H1 (cell line): ENCODE data around the gene PTPN18. TPM values are rescaled to one million over a fixed set of nuclear protein-coding genes. Genes with fewer than 3 reads are reported as not detected.

Experiments used
- CTCF ChIA-PET: fragments of 300-600 bp; sonication (Branson Sonifier 250); formaldehyde crosslinking; loops from one replicate; lab custom pipeline; 2021; ENCODE audit not compliant: partially characterized antibody; lab: Charles Lee
- POLR2A ChIA-PET: fragments of 300-600 bp; sonication (Branson Sonifier 250); formaldehyde crosslinking; loops from one replicate; lab custom pipeline; 2021; ENCODE audit warnings: inconsistent platforms; ENCODE audit not compliant: partially characterized antibody; lab: Charles Lee
- DNase-seq, 2 experiments: peaks; one replicate each; pipeline versions ENCODE4 v3.0.0 to v3.0.0-alpha.2; 2010 to 2022; ENCODE audit warnings: low spot score in 2 of 2, low read depth in 1 of 2, mixed read lengths in 1 of 2
- FAIRE-seq: peaks from 2 replicates; lab custom pipeline; 2011; peaks lifted over from hg19 to GRCh38; lab: Jason Lieb, UNC
- H2AFZ ChIP-seq: 2 replicates; pipeline ENCODE4 v1.8.1; 2012; ENCODE audit warnings: low read length, inconsistent platforms
- H2AK5ac ChIP-seq: 2 replicates; pipeline ENCODE4 v1.6.1; 2013; ENCODE audit warnings: low read depth, low read length
- H2BK120ac ChIP-seq: replicated peaks from 2 replicates; pipeline ENCODE3; 2013; ENCODE audit warnings: low read depth, low read length, inconsistent platforms
- H2BK12ac ChIP-seq: 2 replicates; pipeline ENCODE4 v1.6.1; 2013; ENCODE audit warnings: low read depth, low read length
- H2BK15ac ChIP-seq: 2 replicates; pipeline ENCODE4 v1.6.1; 2013; ENCODE audit warnings: low read length
- H2BK20ac ChIP-seq: 2 replicates; pipeline ENCODE4 v1.6.1; 2013; ENCODE audit warnings: low read length
- H2BK5ac ChIP-seq: 2 replicates; pipeline ENCODE4 v1.6.1; 2013; ENCODE audit warnings: low read depth, low read length
- H3K14ac ChIP-seq: 2 replicates; pipeline ENCODE4 v1.6.1; 2013; ENCODE audit warnings: inconsistent platforms; ENCODE audit not compliant: insufficient read length
- H3K18ac ChIP-seq: 2 replicates; pipeline ENCODE4 v1.6.1; 2013; ENCODE audit warnings: low read length; ENCODE audit errors: extremely low read depth
- H3K23ac ChIP-seq: 2 replicates; pipeline ENCODE4 v1.6.1; 2013; ENCODE audit warnings: inconsistent platforms; ENCODE audit not compliant: insufficient read length
- H3K23me2 ChIP-seq: 2 replicates; pipeline ENCODE4 v1.6.1; 2013; ENCODE audit warnings: low read depth, low read length
- H3K27ac ChIP-seq: 2 replicates; pipeline ENCODE4 v1.6.1; 2011; ENCODE audit warnings: low read depth, low read length, inconsistent platforms
- H3K27me3 ChIP-seq, 4 experiments: replicated peaks in 1 of 4; 1 replicate in 1 of 4; 2 replicates in 3 of 4; pipeline versions ENCODE4 v1.6.1 to v1.8.1; 2011 to 2013; ENCODE audit warnings: low read length in 3 of 4, mild to moderate bottlenecking in 3 of 4, inconsistent platforms in 2 of 4, mixed read lengths in 2 of 4, moderate library complexity in 1 of 4; ENCODE audit not compliant: control insufficient read depth in 3 of 4, insufficient read depth in 3 of 4; ENCODE audit errors: extremely low read depth in 1 of 4
- H3K36me3 ChIP-seq, 4 experiments: 2 replicates each; pipeline versions ENCODE4 v1.6.1 to v1.8.1; 2011 to 2013; ENCODE audit warnings: mild to moderate bottlenecking in 4 of 4, low read length in 3 of 4, moderate library complexity in 2 of 4, control low read depth in 1 of 4, inconsistent platforms in 1 of 4; ENCODE audit not compliant: insufficient read depth in 4 of 4, control insufficient read depth in 2 of 4
- H3K4ac ChIP-seq: replicated peaks from 2 replicates; pipeline ENCODE3; 2013; ENCODE audit warnings: low read length, low read depth, mixed read lengths, inconsistent platforms; ENCODE audit not compliant: insufficient read length
- H3K4me1 ChIP-seq, 4 experiments: replicated peaks in 1 of 4; 1 replicate in 1 of 4; 2 replicates in 3 of 4; pipeline versions ENCODE4 v1.6.1 to v1.8.1; 2011 to 2013; ENCODE audit warnings: low read length in 3 of 4, inconsistent platforms in 2 of 4, mixed read lengths in 1 of 4; ENCODE audit not compliant: insufficient read depth in 4 of 4, control insufficient read depth in 3 of 4
- H3K4me2 ChIP-seq, 2 experiments: 2 replicates each; pipeline versions ENCODE4 v1.6.1 to v1.8.1; 2011 to 2013; ENCODE audit warnings: low read depth in 2 of 2, low read length in 2 of 2, control low read depth in 1 of 2, inconsistent platforms in 1 of 2, mild to moderate bottlenecking in 1 of 2; ENCODE audit not compliant: insufficient read depth in 1 of 2
- H3K4me3 ChIP-seq, 4 experiments: fragments of 200-600, 300-600 bp in 1 of 4; sonication (generic), shearing (Covaris generic), sonication (Bioruptor Twin) in 1 of 4; 2 replicates each; pipeline versions ENCODE4 v1.5.1 to v1.8.1; 2011 to 2016; ENCODE audit warnings: low read length in 4 of 4, low read depth in 3 of 4, control low read depth in 2 of 4, inconsistent platforms in 2 of 4, mild to moderate bottlenecking in 2 of 4, mixed read lengths in 1 of 4, moderate library complexity in 1 of 4; ENCODE audit not compliant: insufficient read depth in 2 of 4; ENCODE audit errors: extremely low read depth in 1 of 4
- H3K56ac ChIP-seq: replicated peaks from 2 replicates; pipeline ENCODE3; 2013; ENCODE audit warnings: low read depth, mild to moderate bottlenecking, mixed read lengths, low read length, inconsistent platforms; ENCODE audit not compliant: insufficient read length
- H3K79me1 ChIP-seq: 2 replicates; pipeline ENCODE4 v1.6.1; 2013; ENCODE audit warnings: low read depth, low read length, control low read depth
- H3K79me2 ChIP-seq, 2 experiments: 2 replicates each; pipeline versions ENCODE4 v1.6.1 to v1.8.1; 2012 to 2013; ENCODE audit warnings: low read length in 2 of 2, mild to moderate bottlenecking in 2 of 2, inconsistent platforms in 1 of 2; ENCODE audit not compliant: insufficient read depth in 2 of 2, control insufficient read depth in 1 of 2
- H3K9ac ChIP-seq, 4 experiments: replicated peaks in 1 of 4; 1 replicate in 1 of 4; 2 replicates in 3 of 4; pipeline versions ENCODE4 v1.6.1 to v1.8.1; 2011 to 2013; ENCODE audit warnings: low read depth in 3 of 4, low read length in 3 of 4, control low read depth in 2 of 4, mild to moderate bottlenecking in 2 of 4, moderate library complexity in 2 of 4, inconsistent platforms in 1 of 4; ENCODE audit errors: extremely low read depth in 1 of 4
- H3K9me3 ChIP-seq, 2 experiments: 2 replicates each; pipeline versions ENCODE4 v1.6.1 to v1.8.1; 2012 to 2013; ENCODE audit warnings: mild to moderate bottlenecking in 2 of 2, moderate library complexity in 2 of 2, control low read depth in 1 of 2, inconsistent platforms in 1 of 2, low read depth in 1 of 2, low read length in 1 of 2, mixed read lengths in 1 of 2; ENCODE audit not compliant: insufficient read depth in 2 of 2
- H4K20me1 ChIP-seq, 2 experiments: replicated peaks in 1 of 2; 2 replicates each; pipeline versions ENCODE3 to v1.8.1; 2011 to 2013; ENCODE audit warnings: inconsistent platforms in 2 of 2, low read length in 2 of 2, mild to moderate bottlenecking in 1 of 2; ENCODE audit not compliant: insufficient read depth in 2 of 2, control insufficient read depth in 1 of 2
- H4K5ac ChIP-seq: 2 replicates; pipeline ENCODE4 v1.6.1; 2013; ENCODE audit warnings: low read length, low read depth, mixed read lengths, inconsistent platforms; ENCODE audit not compliant: insufficient read length
- H4K8ac ChIP-seq: 2 replicates; pipeline ENCODE4 v1.8.0; 2013; ENCODE audit warnings: mild to moderate bottlenecking, moderate library complexity, low read length, inconsistent platforms; ENCODE audit not compliant: insufficient read depth; ENCODE audit errors: extremely low read depth
- H4K91ac ChIP-seq: replicated peaks from 2 replicates; pipeline ENCODE3; 2013; ENCODE audit warnings: low read length, mixed read lengths, inconsistent platforms; ENCODE audit not compliant: insufficient read length
- ATF3 ChIP-seq: IDR thresholded peaks from 2 replicates; pipeline ENCODE4 v1.6.1; 2011; ENCODE audit warnings: low read depth, mild to moderate bottlenecking, low read length; ENCODE audit not compliant: insufficient read depth
- BRCA1 ChIP-seq: IDR thresholded peaks from 2 replicates; pipeline ENCODE4 v1.6.1; 2012; ENCODE audit warnings: low read depth, low read length, improper control_type of control experiment
- E2F6 ChIP-seq: IDR thresholded peaks from 2 replicates; pipeline ENCODE4 v1.6.1; 2012; ENCODE audit warnings: inconsistent platforms
- GABPA ChIP-seq: IDR thresholded peaks from 2 replicates; pipeline ENCODE4 v1.6.1; 2011; ENCODE audit warnings: mild to moderate bottlenecking, low read length, moderate library complexity, borderline replicate concordance; ENCODE audit not compliant: insufficient read depth
- JUN ChIP-seq: IDR thresholded peaks from 2 replicates; pipeline ENCODE4 v1.6.1; 2011; ENCODE audit warnings: low read depth, mild to moderate bottlenecking, improper control_type of control experiment, low read length
- MAX ChIP-seq: IDR thresholded peaks from 2 replicates; pipeline ENCODE4 v1.6.1; 2012; ENCODE audit warnings: inconsistent platforms
- NANOG ChIP-seq: IDR thresholded peaks from 2 replicates; pipeline ENCODE4 v1.6.1; 2011; ENCODE audit warnings: low read length, low read depth, mild to moderate bottlenecking, inconsistent platforms; ENCODE audit not compliant: insufficient read depth, poor library complexity, severe bottlenecking
- NRF1 ChIP-seq: IDR thresholded peaks from 2 replicates; pipeline ENCODE4 v1.6.1; 2011; ENCODE audit warnings: mild to moderate bottlenecking, low read depth, low read length, improper control_type of control experiment
- SAP30 ChIP-seq: fragments of 300-600 bp; sonication (generic); IDR thresholded peaks from 2 replicates; pipeline ENCODE4 v1.7.1; 2012; ENCODE audit warnings: low read length, moderate library complexity, mild to moderate bottlenecking, inconsistent platforms; ENCODE audit not compliant: insufficient read depth, insufficient replicate concordance
- SP1 ChIP-seq: IDR thresholded peaks from 2 replicates; pipeline ENCODE4 v1.6.1; 2011; ENCODE audit warnings: low read depth, low read length
- WGBS, 2 experiments: shearing (Covaris generic) in 1 of 2; methylation state at CpG; one replicate each; pipeline versions ENCODE4 v1.1.6 to v1.1.7; 2013 to 2015; ENCODE audit warnings: low lambda C conversion rate in 2 of 2, mixed read lengths in 2 of 2, inconsistent platforms in 1 of 2, low coverage in 1 of 2, missing lambda C conversion rate in 1 of 2; ENCODE audit not compliant: insufficient replicate concordance in 2 of 2, insufficient coverage in 1 of 2, insufficient read length in 1 of 2; ENCODE audit errors: extremely low coverage in 1 of 2, missing lambda C conversion rate in 1 of 2; 5-methylcytosine and 5-hydroxymethylcytosine counted together
- polyA plus RNA-seq, 7 experiments: library from polyadenylated mRNA; depleted of rRNA in 3 of 7; stranded (reverse) in 5 of 7; unstranded in 2 of 7; fragments of >200 nt in 5 of 7; fragments of 200-250 nt in 2 of 7; gene quantifications; 1 replicate in 5 of 7; 2 replicates in 1 of 7; 4 replicates in 1 of 7; pipeline versions ENCODE4 v1.2.1 to v1.2.3, GENCODE V29; 2011 to 2013; ENCODE audit warnings: missing spikeins in 2 of 7, mixed read lengths in 2 of 7
- total RNA-seq: library from RNA; stranded (reverse); fragmentation: NEBNext Ultra II Directional; extraction: Animal tissue kit (Norgen Biotek cat#: 25700); gene quantifications from 2 replicates; pipeline ENCODE4 v1.2.1, GENCODE V29; 2021

The PTPN18 gene
- total and polyA plus RNA-seq, 2 of the 8 experiments (the other 6 are each of a cell fraction or from before 2014, with no cell fraction given) = 13.2 to 14.7 TPM

GRCh38 chr2:130391872-130392670, 36.2 kb downstream of the PTPN18 start:
- H3K27me3 ChIP-seq = peaks cover 0 to 14% (median 8%) of the 10 kb centered on the region in 4 experiments; a peak in 4 of 7 replicates
- H3K14ac ChIP-seq = no peak overlapping the region
- no peaks in the 10 kb centered on the region for H3K79me1 ChIP-seq
- DNase-seq = no peak
- H2AFZ ChIP-seq = 0 out of 2 replicates have a peak overlapping the region, but pooled peaks have one; percentile 25
- H4K91ac ChIP-seq = no peak overlapping the region
- H3K23ac ChIP-seq = no peak overlapping the region
- peak overlapping the region; percentile 14 for H3K4ac ChIP-seq
- H4K20me1 ChIP-seq = peaks cover 0 to 1% of the 10 kb centered on the region in 2 experiments
- peaks cover 6% of the 10 kb centered on the region; the same call in 1 of the 2 replicates for H3K23me2 ChIP-seq
- H3K4me2 ChIP-seq = peak overlapping the region; percentile 77 to 88
- no peak overlapping the region for H2BK20ac ChIP-seq
- no peak overlapping the region for H2BK15ac ChIP-seq
- peak overlapping the region; percentile 33 for H2BK120ac ChIP-seq
- H3K18ac ChIP-seq = no peak overlapping the region
- no peak overlapping the region for H3K9ac ChIP-seq
- no peak overlapping the region for H2BK5ac ChIP-seq
- ChIA-PET POLR2A (no interaction called here), CTCF (interaction anchor here (0.6 kb wide), 1 partner anchor 75 kb away, joined by 3 read pairs; no protein-coding TSS in a partner anchor)
- WGBS, 2 experiments = 40% methylated on average over 17 of the region's 17 CpGs; no CpG with 5 or more reads in 1 of the 2 experiments
- no peaks in the 10 kb centered on the region for H3K36me3 ChIP-seq
- peak overlapping the region; percentile 65 to 76 (median 70) for H3K4me3 ChIP-seq
- no peak overlapping the region for H4K5ac ChIP-seq
- H3K4me1 ChIP-seq = peaks cover 0 to 10% (median 3%) of the 10 kb centered on the region in 4 experiments; a peak in 5 of 7 replicates
- no peak overlapping the region for H3K56ac ChIP-seq
- H4K8ac ChIP-seq = no peak overlapping the region
- no peak overlapping the region for H2BK12ac ChIP-seq
- no peak overlapping the region for H2AK5ac ChIP-seq
- no peak overlapping the region for H3K27ac ChIP-seq
- no peaks in the 10 kb centered on the region for H3K79me2 ChIP-seq
- no peak for FAIRE-seq
- no peaks in the 10 kb centered on the region for H3K9me3 ChIP-seq
- no peak for TF ChIP-seq JUN
- TF ChIP-seq ATF3 = no peak
- TF ChIP-seq E2F6 = no peak
- TF ChIP-seq MAX = no peak
- TF ChIP-seq BRCA1 = no peak
- no peak for TF ChIP-seq SAP30
- TF ChIP-seq GABPA = no peak
- TF ChIP-seq SP1 = no peak
- TF ChIP-seq NANOG = no peak
- no peak for TF ChIP-seq NRF1
